Glomerular endothelial cell (primary cell): Measurements from ENCODE around the gene DHTKD1. TPM values are rescaled to one million over a fixed set of nuclear protein-coding genes. Genes with fewer than 3 reads are reported as not detected.
"Not testable (repeated sequence)": the region's sequence is repeated elsewhere in the genome, so short reads cannot be mapped to it uniquely, and the experiment has no call there.

Source experiments
- DNase-seq: peaks from one replicate; pipeline ENCODE4 v3.0.0-alpha.2; 2011; ENCODE audit warnings: low read depth, low spot score; ENCODE audit errors: extremely low read depth
- total RNA-seq: library from RNA; depleted of rRNA; stranded (reverse); fragments of >200 nt; gene quantifications from 2 replicates; pipeline ENCODE4 v1.2.3, GENCODE V29; 2015

DHTKD1 gene
- total RNA-seq, 1 donor from 2014 or later, result 28.5 TPM

DNA sequence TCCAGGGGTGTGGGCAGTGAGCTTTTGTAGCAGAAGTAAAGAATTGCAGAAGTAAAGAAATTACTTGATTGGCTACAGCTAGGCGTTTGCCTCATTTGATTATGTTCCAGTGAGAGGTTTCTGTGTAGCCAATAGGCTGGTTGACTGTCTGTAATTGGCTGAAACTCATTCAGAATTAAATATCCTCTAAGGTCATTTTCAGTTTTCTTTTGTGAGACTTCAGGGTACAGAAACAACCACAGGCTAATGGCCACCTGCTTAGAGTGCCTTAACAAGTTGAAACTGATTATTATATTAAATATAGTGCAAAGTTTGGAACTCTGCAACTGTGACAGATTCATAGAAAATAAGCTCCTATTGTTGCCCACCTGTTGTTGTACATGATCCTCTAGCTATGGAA is 71.3 kb downstream of the DHTKD1 start:
- no peak for DNase-seq

DNA sequence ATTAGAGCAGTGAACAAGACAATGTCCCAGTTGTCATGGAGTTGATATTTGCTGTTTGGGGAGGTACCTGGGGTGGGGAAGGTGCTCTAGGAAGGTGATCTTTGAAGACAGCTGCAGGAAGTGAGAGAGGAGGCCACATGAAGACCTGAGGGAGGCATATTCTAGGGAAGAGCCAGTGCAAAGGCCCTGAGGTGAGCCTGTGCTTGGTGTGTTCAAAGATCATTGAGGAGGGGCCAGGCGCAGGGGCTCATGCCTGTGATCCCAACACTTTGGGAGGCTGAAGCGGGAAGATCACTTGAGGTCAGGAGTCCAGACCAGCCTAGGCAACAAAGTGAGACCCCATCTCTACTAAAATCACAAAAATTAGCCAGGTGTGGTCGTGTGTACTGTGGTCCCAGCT is 75.8 kb downstream of the DHTKD1 start:
- no peak for DNase-seq

DNA sequence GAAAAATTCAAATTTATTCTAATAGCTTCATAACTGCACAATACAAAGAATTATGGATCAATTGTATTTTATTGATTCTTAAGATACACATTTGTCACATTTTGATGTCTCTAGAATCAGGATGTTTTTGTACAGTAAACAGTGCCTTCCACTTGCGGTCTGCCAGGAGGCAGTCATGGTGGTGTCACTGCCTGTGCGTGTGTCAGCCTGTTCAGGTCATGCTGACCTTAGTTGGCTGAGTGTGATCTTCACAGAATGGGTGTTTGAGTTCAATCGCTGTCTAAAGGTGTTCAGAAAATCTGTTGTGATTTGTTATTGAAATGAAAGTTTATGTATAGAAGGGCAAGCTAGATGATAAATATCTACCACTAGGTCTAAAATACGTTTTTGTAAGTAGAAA is 81.4 kb downstream of the DHTKD1 start:
- DNase-seq, result no peak

DNA sequence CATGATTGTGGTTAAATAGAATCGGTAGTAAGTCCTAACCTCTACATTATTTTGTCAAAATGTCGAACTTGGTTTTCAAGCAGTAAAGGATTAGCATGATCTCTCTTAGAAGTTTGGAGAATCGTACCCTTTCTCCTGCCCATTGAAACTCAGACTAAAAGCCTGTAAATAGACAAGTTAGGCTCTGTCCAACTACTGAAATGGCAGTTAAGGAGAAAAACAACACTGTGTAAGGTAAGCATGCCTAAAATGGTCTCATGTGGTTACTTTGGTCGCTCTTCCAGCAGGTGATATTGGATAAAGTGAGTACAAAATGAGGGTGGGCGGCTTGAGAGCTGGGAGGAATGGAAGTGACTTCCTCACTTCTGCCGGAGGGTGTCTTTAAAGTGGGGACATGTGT is 85.8 kb downstream of the DHTKD1 start:
- no peak for DNase-seq

DNA sequence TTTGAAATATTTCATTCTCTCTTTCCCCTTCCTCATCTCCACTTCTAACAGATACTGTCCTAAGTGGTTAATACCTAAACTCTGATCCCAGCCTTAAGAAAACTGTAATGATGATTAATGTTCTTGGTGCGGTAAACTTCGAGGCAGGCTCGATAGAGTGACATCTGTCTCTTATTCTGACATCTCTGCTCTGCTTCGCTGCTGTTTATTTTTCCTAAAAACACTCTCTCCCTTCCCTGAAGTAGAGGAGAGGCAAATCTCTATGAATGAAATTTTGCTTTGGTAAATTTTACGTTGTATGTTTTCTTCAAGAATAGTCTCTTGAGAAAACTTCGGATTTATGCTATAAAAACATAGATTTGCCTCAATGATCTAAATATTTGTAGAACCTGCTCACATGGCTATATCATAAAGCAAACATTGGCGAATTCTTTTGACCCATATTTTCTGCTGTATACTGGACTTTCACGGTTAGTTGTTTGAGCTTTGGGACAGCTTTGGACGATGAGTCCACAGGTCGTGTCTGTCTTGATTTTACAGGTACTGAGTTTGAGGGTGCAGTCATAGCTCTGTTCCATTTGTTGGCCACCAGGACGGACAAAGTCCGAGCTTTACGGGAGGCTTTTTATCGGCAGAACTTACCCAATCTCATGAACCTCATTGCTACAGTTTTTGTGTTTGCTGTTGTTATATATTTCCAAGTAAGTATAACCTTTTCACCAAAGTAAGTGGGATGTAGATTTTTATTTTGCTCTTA is 87.8 kb downstream of the DHTKD1 start:
- DNase-seq, result no peak

DNA sequence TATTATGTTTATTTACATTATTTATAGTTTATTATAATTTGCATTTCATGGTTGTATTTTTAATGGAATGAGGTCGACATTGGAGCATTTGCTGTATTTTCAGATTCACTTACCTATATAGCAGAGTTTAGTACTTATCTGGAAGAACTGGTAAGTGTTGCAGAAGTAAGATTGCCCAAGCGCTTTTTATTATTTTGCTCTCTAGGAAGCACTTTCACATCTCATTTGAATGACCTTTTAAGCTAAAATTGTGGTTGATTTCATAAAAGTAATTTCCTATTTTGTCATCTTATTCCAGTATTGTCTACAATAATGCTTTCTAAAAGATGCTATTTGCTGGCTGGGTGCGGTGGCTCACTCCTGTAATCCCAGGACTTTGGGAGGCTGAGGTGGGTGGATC is 89.4 kb downstream of the DHTKD1 start:
- no peak for DNase-seq

DNA sequence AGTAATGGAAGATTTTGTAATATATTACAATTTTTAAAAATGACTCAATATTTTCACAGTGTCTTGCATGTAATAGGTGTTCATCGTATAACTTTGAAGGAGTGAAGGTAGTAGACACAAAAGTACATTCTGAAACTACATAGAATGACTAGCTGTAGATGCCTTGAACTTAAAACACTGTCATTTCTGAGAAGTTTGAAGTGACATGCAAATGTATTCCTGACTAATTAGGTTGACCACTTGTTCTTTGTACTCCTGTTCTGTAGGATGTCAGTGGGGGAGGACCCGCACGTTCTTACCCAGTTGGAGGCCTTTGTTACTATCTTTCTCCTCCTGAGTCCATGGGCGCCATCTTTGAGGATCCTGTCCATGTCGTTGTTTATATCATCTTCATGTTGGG is 91.9 kb downstream of the DHTKD1 start:
- DNase-seq, result no peak

DNA sequence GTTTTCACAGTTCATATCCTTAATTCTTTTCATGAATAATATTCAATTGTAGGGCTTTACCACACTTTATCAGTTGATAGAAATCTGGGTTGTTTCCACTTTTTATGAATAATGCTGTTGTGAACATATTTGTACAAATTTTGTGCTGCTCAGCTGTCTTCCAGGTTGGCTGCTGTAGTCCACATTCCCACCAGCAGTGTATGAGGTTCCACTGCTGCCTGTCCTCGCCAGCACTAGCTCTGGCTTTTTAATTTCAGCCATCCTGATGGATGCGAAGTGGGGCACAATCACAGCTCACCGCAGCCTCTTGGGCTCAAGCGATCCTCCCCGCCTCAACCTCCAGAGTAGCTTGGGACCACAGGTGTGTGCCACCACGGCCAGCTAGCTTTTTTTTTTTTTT is 94.2 kb downstream of the DHTKD1 start:
- no peak for DNase-seq

DNA sequence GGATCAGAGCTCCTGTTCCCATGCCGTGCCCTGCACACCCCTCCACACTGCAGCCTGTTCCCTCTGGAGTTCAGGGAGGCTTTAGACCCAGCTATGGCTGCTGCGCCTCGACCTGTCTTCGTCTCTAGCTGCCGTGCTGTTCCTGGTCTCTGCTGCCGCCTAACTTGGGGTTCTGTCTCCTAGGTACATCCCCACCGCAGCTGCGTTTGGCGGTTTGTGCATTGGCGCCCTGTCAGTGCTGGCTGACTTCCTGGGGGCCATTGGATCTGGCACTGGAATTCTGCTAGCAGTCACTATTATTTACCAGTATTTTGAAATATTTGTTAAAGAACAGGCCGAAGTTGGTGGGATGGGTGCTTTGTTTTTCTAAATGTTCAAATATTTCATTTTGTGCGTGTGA is 95.3 kb downstream of the DHTKD1 start:
- DNase-seq, result no peak

DNA sequence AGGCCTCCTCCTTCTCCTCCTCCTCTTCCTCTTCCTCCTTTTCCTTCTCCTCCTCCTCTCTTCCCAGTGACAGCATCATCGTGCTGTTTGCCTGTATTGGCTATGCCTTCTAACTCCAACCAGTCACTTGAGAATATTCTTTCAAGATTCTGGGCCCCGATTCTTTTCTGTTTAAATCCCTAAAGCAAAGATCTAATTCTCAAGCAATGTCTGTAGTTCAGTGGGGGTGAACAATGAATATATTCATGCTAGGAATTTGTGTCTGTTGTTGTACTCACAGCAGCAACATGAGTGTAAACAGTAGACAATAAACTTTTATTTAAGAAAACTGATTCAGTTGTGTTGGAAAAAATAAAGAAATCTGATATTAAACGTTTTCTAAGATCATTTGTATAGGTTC is 96.3 kb downstream of the DHTKD1 start:
- DNase-seq, result no peak

DNA sequence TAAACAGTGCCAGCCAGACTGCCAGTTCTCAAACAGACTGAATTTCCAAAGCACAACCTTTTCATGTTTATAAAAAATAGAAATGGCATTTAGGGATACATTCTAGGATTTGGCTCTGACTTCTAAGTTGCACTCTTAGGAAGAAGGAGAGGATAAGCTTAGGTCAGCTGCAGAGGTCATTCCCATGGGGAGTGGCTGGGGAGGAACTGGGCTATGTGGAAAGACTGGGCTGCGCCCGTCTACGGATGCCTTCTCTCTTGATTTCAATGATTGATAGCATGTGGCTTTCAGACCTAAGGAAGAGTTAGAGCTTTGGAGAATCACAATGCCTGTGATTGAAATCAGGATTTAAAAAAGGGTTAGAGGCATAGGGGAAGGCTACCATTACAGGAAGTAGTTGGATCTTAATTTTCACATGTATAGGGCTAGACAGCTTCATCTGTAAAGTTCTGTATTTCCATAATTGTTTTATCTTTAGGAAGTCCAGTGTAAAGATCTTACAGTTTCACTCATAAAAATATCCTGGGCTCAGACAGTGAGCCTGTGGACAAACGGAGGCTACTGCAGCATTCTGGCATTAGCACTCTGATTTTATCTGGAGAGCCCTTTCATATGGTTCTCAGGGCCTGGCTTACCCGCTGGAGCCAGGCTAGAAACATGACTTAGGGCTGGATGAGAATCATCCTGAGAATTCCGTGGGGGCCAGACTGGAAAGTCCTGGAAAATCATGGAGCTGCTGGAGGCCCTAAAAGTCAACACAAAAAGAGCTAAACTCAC is 97.4 kb downstream of the DHTKD1 start:
- DNase-seq, result no peak

DNA sequence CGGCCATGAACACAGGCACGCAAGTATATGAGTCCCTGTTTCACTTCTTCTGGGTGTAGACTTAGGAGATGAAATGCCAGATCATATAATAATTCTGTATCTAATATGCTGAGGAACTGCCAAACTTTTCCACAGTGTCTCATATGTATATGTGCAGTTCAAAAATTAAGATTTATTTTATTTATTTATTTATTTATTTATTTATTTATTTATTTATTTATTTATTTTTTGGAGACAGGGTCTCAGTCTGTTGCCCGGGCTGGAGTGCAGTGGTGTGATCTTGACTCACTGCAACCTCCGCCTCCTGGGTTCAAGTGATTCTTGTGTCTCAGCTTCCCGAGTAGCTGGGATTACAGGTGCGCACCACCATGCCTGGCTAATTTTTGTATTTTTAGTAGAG is 102.8 kb downstream of the DHTKD1 start:
- not testable (repeated sequence) for DNase-seq

Other genes with a start within 250 kb of the DHTKD1 start
- gene PROSER2, start 245.6 kb upstream of the DHTKD1 start, total RNA-seq, result 12.7 and 17.1 TPM in 2 replicates
- 13.1 and 17.1 TPM in 2 replicates for gene UPF2, start 26.1 kb upstream of the DHTKD1 start, total RNA-seq
- gene SEC61A2, start 60.7 kb downstream of the DHTKD1 start, total RNA-seq, result 6.0 and 9.0 TPM in 2 replicates
- gene NUDT5, start 126.9 kb downstream of the DHTKD1 start, total RNA-seq, result 63.9 and 98.4 TPM in 2 replicates
- 105 and 119 TPM in 2 replicates for gene CDC123, start 127.2 kb downstream of the DHTKD1 start, total RNA-seq